ENCODE measurements around the gene SH2B3.

The SH2B3 gene

GRCh38 chr12:111426344-111427185, 20.8 kb downstream of the SH2B3 start:
- Histone ChIP-seq H3K27ac (no peak overlapping the region), H3K9ac (no peak overlapping the region), H3K79me2 (peaks cover 5% of the 10 kb centered on the region)

GRCh38 chr12:111427417-111428074, 21.8 kb downstream of the SH2B3 start:
- H2AFZ ChIP-seq: no peak overlapping the region
- H3K4me3 ChIP-seq (ENCODE audit: low read depth, low read length): no peak overlapping the region
- no peak overlapping the region for H3K4me2 ChIP-seq (ENCODE audit: low read length)
- no peaks in the 10 kb centered on the region for H3K9me3 ChIP-seq (ENCODE audit: control insufficient read depth, low read length)
- H3K27me3 ChIP-seq (ENCODE audit: control insufficient read depth, insufficient read depth, low read length): no peaks in the 10 kb centered on the region
- H3K79me2 ChIP-seq: peaks cover 5% of the 10 kb centered on the region
- no peak overlapping the region for H3K27ac ChIP-seq
- no peaks in the 10 kb centered on the region for H3K36me3 ChIP-seq (ENCODE audit: control insufficient read depth, insufficient read depth, low read length)
- no peak for TF ChIP-seq CTCF (IDR thresholded peaks at IDR 0.05)
- H3K4me1 ChIP-seq: no peaks in the 10 kb centered on the region
- no peak overlapping the region for H3K9ac ChIP-seq

More at GRCh38 chr12:111426344-111427185, 20.8 kb downstream of the SH2B3 start:
- no peaks in the 10 kb centered on the region for H3K4me1 ChIP-seq
- H3K9me3 ChIP-seq (ENCODE audit: control insufficient read depth, low read length): no peaks in the 10 kb centered on the region
- H3K4me3 ChIP-seq (ENCODE audit: low read depth, low read length): no peak overlapping the region
- no peaks in the 10 kb centered on the region for H3K36me3 ChIP-seq (ENCODE audit: control insufficient read depth, insufficient read depth, low read length)
- H3K4me2 ChIP-seq (ENCODE audit: low read length): no peak overlapping the region
- H2AFZ ChIP-seq: no peak overlapping the region
- H3K27me3 ChIP-seq (ENCODE audit: control insufficient read depth, insufficient read depth, low read length): no peaks in the 10 kb centered on the region
- TF ChIP-seq CTCF (IDR thresholded peaks at IDR 0.05): no peak

GRCh38 chr12:111428081-111428727, 22.5 kb downstream of the SH2B3 start:
- Histone ChIP-seq H3K4me2 (ENCODE audit: low read length) (no peak overlapping the region), H3K27me3 (ENCODE audit: control insufficient read depth, insufficient read depth, low read length) (no peaks in the 10 kb centered on the region), H3K9ac (no peak overlapping the region), H3K79me2 (no peaks in the 10 kb centered on the region), H3K4me1 (no peaks in the 10 kb centered on the region), H3K27ac (no peak overlapping the region), H3K4me3 (ENCODE audit: low read depth, low read length) (no peak overlapping the region), H2AFZ (no peak overlapping the region), H3K36me3 (ENCODE audit: control insufficient read depth, insufficient read depth, low read length) (no peaks in the 10 kb centered on the region), H3K9me3 (ENCODE audit: control insufficient read depth, low read length) (no peaks in the 10 kb centered on the region)
- TF ChIP-seq CTCF (IDR thresholded peaks at IDR 0.05): no peak

GRCh38 chr12:111428728-111429175, 23.0 kb downstream of the SH2B3 start:
- Histone ChIP-seq H3K27ac (no peak overlapping the region), H2AFZ (no peak overlapping the region), H3K4me2 (ENCODE audit: low read length) (no peak overlapping the region), H3K4me3 (ENCODE audit: low read depth, low read length) (no peak overlapping the region), H3K9ac (no peak overlapping the region), H3K4me1 (no peaks in the 10 kb centered on the region), H3K9me3 (ENCODE audit: control insufficient read depth, low read length) (no peaks in the 10 kb centered on the region), H3K79me2 (no peaks in the 10 kb centered on the region), H3K27me3 (ENCODE audit: control insufficient read depth, insufficient read depth, low read length) (no peaks in the 10 kb centered on the region), H3K36me3 (ENCODE audit: control insufficient read depth, insufficient read depth, low read length) (no peaks in the 10 kb centered on the region)
- TF ChIP-seq CTCF (IDR thresholded peaks at IDR 0.05): no peak

All from parathyroid adenoma (tissue), 2 donors.